Measurements from ENCODE around the gene IFT122.

- TF ChIP-seq CTCF (conservative IDR thresholded peaks at IDR 0.05; ENCODE audit: low read length) (no peak), EZH2phosphoT487 (IDR thresholded peaks at IDR 0.05; ENCODE audit: borderline replicate concordance, low read depth, low read length) (no peak)
Measured at GRCh38 chr3:129507181-129507831, 67.3 kb downstream of the IFT122 start.
